HG02642 (cell line): ENCODE results near the gene ZNF320.
"Not testable (repeated sequence)": the region's sequence is repeated elsewhere in the genome, so short reads cannot be mapped to it uniquely, and the experiment has no call there.

Experiments used
- ATAC-seq: cut with Tn5 transposase; IDR thresholded peaks from one replicate; pipeline ENCODE4 v1.9.1; 2021; ENCODE audit warnings: mild to moderate bottlenecking; ENCODE audit not compliant: unreplicated experiment, poor library complexity

ZNF320 gene

DNA sequence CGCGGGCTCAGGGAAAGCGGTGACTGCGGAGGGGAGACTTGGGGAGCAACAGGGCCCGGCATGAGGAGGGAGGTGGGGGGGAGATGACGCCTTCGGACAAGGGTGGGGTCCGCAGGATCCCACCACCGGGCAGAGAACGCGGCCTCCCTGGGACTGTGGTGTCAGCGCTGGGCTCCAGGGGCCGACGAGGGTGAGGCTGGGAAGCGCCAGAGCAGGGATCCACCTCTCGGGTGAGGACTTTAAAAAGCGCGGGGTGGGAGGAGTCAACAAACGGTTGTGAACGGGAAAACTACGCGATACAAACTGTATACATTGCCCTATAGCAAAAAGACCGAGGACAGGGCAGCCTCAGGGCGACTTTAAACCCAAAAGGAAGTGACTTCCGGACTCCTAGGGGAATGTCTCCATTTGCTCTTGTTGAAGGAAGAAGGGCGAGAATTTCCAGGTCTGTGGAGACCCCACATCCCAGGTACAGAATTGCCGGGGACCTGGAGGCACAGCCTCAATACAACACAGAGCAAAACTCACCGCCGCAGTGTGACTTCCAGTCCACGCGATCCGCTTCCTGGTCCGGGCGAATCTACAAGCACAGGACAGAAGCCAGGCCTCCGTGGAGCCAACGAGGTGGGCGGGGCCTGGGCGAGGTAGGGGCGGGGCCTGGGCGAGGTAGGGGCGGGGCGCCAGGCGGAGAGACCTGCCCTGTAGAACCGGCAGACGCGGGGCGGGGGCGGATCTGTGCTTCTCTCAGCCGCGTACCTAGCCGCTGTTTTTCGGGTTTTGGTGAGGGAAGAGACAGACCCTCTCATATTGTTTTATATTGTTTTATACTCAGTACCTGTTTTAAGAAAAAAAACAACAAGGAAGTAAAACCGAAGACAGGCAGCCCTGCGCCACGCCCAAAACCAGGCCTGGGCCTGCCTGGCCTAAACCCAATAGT lies 25.7 kb upstream of the ZNF320 start, which contains the start of gene ZNF888:
Gene ZNF888 (minus strand): TSS at position 588 of the 937 bp plus-strand sequence. CDS start 5,555 bp downstream, outside the sequence.
- ATAC-seq: peak; percentile 97

DNA sequence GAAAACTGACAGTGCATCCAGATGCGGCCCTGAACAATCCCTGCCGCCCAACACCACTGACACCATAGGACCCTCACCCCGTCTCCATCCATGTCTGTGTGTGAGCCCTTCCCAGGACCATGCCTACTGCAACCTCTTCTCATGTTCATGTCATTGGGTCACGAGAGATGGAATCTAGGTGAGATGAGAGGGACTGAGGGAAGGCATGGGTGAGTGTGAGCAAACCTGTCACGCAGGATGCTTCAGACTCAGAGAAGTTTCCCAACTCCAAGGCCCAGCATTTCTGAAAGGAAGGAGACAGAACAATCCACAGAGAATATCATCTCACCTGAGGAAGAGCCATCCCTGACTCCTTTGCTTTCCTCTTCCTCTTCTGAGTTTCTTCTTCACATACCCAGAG lies 20.1 kb upstream of the ZNF320 start:
- no peak for ATAC-seq

DNA sequence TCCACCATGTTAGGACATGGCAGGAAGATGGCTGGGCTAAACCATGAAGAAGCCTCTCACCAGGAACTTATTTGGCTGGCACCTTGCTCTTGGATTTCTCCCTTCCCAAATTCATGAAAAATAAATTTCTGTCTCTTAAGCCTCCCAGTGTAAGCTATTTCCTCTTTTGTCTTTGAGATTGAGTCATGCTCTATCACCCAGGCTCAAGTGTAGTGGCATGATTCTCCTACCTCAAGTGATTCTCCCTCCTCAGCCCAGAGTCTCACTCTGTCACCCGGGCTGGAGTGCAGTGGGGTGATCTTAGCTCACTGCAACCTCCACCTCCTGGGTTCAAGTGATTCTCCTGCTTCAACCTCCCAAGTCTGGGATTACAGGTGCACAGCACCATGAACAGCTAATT lies 13.2 kb upstream of the ZNF320 start:
- ATAC-seq: no peak

DNA sequence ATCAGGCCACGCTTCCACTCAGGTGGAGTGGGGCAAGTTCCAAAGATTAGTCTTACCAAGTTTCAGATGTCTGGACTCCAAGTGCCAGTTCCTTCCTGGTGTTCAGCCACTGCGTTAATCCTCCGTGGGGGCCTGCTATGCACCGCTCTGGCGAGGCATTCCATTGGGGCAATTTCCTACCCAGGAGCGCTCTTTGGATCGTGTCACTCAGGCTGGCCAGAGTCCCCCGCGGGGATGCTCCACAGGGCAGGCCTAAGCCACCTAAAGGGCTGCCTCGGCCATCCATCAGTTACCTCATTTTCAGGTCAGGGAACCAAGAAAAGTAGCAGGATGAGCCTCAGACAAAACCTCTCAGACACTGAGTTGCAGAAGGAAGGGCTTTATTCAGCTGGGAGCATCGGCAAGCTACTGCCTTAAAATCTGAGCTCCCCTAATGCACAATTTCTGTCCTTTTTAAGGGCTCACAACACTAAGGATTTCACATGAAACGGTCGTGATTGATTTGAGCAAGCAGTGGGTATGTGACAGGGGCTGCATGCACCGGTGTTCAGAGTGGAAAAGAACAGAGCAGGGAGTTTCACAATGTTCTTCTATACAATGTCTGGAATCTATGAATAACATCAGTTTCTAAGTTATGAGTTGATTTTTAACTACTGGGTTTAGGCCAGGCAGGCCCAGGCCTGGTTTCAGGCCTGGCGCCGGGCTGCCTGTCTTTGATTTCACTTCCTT lies 6.8 kb upstream of the ZNF320 start:
- not testable (repeated sequence) for ATAC-seq

DNA sequence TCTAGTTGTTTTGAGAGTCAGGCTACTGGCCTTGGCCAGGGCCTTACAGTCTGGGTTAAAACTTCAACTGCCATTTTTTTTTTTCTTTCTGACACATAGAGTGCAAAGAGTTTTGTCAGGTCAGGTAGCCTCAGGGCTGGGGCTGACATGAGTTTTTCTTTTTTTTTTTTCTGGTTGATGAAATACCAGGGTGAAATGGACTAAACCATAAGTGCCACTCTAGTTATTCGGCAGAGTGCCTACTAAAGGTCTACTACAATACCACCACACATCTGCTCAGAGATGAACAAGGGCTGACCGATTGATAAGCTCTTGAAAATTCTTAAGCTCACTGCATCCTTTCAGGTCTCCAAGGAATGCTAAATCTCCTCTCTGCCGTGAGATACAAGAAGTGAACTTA lies 4.4 kb upstream of the ZNF320 start:
- ATAC-seq: no peak

DNA sequence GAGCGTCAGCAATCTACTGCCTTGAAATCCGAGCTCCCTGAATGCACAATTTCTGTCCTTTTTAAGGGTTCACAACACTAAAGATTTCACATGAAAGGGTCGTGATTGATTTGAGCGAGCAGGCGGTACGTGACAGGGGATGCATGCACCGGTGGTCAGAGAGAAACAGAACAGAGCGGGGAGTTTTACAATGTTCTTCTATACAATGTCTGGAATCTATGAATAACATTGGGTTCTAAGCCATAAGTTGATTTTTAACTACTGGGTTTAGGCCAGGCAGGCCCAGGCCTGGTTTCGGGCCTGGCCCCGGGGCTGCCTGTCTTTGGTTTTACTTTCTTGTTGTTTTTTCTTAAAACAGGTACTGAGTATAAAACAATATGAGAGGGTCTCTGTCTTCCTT lies 1.2 kb upstream of the ZNF320 start:
- not testable (repeated sequence) for ATAC-seq

DNA sequence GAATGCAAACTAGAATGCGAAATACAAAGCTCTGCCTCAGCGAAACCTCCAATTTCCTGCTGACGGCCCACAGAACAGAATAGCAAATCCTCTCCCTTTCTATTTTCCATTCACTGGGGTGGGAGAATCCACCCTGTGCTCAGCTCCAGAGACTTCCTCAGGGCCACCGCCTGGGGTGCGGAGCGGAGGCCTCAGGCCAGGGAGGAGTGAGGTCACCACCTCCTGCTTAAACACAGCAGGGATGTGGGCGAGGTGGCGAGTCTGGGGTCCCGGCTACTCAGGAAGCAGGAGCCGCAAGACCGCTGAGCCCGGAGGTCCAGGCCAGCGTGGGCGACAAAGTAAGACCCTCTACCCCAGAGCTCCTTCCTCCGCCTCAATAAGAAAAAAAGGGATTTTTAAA lies 666 bp upstream of the ZNF320 start:
- ATAC-seq: no peak

DNA sequence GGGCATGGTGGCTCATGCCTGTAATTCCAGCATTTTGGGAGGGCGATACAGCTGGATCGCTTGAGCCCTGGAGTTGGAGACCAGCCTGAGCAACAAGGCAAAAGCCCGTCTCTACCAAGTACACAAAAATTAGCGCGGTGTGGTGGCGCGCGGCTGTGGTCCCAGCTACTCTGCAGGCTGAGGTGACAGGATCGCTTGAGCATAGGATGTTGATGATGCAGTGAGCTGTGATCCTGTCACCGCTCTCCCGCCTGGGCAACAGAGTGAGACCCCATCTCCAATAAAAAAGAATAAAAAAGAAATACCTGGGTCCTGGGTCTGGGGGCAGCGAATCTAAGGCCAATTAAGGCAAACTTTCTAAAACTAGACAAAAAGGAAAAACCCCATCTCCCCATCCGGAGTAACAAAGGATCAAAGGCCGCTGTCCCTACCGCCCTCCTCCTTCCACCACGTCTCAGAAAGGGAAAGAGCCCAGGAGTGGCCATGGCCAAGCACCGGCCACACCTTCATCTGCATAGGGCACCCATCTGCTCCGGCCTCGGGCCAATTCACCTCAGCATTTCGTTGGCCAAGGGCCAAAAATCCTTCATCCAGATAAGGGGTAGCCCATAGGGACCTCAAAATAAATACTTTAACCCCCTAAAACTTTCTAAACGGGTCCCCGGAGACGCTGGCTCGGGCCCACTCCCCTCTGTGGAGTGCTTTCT lies 851 bp downstream of the ZNF320 start:
- ATAC-seq: peak; percentile 5

DNA sequence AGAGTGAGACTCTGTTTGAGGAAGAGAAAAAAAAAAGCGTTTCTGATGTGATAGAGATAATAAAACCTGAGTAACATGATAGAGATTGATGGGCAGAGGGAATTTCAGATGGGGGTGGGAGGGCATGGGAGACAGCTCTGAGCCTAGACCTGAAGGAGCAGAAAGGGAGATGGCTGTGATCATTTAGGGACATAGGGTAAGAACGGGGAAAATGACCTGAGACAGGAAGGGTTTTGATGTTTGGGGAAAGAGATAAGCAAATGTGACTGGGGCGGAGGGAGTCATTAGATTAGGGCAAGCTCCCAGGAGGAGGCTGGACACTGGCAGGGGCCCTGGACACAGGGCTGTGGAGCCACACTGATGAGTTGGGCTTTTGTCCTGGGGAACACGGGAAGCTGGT lies 6.1 kb downstream of the ZNF320 start:
- ATAC-seq: no peak

DNA sequence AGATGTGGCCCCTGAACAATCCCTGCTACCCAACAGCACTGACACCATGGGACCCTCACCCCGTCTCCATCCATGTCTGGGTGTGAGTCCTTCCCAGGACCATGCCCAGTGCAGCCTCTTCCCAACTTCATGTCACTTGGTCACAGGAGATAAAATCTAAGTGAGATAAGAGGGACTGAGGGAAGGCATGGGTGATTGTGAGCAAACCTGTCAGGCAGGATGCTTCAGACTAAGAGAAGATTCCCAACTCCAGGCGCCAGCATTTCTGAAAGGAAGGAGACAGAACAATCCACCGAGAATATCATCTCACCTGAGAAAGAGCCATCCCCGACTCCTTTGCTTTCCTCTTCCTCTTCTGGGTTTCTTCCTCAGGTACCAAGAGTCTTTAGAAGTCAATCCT lies 7.5 kb downstream of the ZNF320 start:
- no peak for ATAC-seq

DNA sequence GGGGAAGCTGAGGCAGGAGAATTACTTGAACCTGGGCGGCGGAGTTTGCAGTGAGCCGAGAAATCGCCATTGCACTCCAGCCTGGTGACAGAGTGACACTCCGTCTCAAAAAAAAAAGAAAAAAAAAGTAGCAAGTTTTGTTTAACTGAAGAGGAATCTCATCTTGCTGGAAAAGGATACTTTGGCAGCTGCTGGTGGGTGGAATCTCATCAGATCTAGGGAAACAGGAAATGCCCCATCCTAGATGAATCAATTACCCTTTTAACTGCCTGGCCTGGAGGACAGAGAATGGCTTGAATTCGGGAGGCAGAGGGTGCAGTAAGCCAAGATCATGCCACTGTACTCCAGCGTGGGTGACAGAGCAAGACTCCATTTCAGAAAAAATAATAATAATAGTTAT lies 8.4 kb downstream of the ZNF320 start:
- no peak for ATAC-seq

DNA sequence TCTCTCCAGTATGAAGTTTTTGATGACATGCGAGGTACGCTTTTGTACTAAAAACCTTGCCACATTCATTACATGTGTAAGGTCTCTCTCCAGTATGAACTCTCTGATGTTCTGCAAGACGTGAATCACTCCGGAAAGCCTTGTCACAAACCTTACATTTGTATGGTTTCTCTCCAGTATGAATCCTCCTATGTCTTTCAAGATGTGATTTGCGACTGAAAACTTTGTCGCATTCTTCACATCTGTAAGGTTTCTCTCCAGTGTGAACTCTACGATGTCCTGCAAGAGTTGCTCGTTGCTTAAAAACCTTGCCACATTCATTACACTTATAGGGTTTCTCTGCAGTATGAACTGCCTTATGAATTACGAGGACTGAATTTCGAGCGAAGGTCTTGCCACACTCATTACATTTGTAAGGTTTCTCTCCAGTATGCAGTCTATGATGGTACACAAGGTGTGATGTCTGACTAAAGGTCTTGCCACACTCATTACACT lies 16.5 kb downstream of the ZNF320 start:
- no peak for ATAC-seq

DNA sequence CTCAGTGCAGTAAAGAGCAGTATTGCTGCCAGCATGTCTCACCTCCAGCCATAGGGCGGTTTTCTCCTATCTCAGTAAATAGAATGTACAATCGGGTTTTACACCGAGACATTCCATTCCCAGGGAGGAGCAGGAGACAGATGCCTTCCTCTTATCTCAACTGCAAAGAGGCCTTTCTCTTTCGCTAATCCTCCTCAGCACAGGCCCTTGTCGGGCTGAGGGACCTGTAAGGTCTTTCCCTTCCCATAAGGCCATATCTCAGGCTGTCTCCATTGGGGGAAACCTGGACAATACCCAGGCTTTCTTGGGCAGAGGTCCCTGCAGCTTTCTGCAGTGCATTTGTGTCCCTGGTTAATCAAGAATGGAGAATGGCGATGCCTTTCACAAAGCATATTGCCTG lies 24.4 kb downstream of the ZNF320 start:
- ATAC-seq: not testable (repeated sequence)

DNA sequence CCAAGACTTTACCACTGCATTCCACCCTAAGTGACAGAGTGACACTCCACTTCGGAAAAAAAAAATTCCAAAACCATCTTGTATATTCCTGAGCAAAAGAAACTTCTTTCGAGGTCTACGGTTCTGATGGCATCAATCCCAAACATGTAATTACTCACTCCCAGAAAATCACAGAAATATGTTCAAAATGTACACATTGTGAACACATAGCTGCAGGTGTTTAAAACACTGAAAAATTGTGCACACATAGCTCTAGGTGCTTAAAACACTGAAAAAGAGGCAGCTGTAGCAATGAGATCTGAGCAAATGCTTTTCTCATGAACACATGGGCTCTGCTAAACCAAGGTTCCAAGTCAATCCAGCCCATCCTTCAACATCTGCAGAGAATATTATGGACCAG lies 26.0 kb downstream of the ZNF320 start:
- ATAC-seq: no peak

DNA sequence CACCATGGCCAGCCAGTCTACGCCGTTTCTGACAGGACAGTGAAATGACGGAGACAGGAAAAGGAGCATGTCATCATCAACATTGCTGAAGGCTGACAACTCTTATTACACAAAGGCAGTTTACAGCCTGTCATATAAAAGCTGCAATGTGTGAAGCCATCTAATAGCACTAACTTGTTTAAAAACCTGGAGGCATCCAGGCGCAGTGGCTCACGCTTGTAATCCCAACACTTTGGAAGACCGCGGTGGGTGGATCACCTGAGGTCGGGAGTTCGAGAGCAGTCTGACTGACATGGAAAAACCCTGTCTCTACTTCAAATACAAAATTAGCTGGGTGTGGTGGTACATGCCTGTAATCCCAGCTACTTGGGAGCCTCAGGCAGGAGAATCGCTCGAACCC lies 29.4 kb downstream of the ZNF320 start:
- ATAC-seq: not testable (repeated sequence)

DNA sequence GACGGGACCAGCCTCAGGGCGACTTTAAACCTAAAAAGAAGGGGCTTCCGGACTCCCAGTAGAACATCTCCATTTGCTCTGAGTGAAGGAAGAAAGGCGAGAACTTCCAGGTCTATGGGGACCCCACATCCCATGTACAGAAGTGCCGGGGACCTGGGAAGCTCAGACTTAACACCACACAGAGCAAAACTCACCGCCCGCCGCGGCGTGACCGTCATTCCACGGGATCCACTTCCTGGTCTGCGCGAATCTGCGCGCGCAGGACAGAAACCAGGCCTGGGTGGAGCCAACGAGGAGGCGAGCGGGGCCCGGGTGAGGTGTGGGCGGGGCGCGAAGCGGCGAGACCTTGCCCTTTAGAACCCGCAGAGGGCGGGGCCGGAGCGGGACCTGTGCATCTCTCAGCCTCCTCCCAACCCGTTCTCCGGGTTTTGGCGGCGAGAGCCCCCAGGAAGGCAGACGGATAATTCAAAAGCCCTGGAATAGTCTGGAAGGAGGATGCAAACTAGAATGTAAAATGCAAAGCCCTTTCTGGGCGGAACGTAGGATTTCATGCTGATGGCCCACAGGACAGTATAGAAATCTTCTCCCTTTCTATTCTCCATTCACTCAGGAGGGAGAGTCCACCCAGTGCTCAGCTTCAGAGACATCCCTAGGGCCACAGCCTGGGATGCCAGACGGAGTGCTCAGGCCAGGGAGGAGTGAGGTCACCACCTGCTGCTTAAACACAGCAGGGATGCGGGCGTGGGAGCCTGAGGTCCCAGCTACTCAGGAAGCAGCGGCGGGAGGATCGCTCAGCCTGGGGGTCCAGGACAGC lies 39.9 kb downstream of the ZNF320 start, which contains the start of gene ZNF468:
Gene ZNF468 (minus strand): TSS at position 242 of the 814 bp plus-strand sequence. CDS start 3,347 bp downstream, outside the sequence.
- ATAC-seq: peak; percentile 97

DNA sequence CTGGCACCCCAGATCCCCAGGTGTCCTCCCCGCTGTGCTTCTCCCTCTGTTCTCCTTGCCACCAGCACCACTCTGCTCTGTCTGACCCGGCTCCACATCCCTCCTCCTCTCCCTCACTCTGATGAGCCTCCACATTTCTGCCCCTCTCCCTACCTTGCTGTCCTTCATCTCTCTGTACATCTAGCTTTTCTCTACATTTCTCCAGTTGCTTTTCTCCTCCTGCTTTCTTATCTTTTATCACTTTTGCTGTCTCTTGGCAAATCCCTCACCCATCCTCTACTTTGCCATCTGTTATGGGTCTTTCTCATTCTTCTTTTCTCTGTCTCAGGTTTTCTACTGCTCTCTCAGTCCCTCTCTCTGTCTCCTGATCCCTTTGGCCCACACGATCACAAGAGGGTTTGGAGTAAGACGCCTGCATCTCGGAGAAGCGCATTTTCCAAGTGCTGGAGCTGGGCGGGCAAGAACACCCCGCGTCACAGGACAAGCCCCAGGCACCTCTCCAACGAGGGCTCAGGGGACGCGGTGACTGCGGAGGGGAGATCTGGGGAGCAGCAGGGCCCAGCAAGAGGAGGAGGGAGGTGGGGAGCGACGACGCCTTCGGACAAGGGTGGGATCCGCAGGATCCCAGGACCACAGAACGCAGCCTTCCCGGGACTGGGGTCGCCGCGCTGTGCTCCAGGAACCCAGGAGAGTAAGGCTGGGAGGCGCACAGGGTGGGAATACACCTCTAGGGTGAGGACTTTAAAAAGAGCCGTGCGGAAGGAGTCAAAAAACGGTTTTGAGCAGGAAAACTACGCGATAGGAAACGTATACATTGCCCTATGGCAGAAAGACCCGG lies 40.7 kb downstream of the ZNF320 start:
- ATAC-seq: not testable (repeated sequence)
